ENCODE measurements around the gene TMEM200A. TPM values are rescaled to one million over a fixed set of nuclear protein-coding genes. Genes with fewer than 3 reads are reported as not detected.

Gene TMEM200A
- total RNA-seq, 1 donor from 2014 or later: 3.3 TPM

GRCh38 chr6:130482645-130483390, 117.0 kb downstream of the TMEM200A start:
- intact Hi-C loops (cut with micrococcal nuclease): no loop called here

- intact Hi-C loops (cut with micrococcal nuclease): no loop called here
These were observed 120.1 kb downstream of the TMEM200A start for GRCh38 chr6:130485870-130486269.

GRCh38 chr6:130486417-130486816, 120.6 kb downstream of the TMEM200A start:
- intact Hi-C loops (cut with micrococcal nuclease): no loop called here

- intact Hi-C loops (cut with micrococcal nuclease): no loop called here
These were observed 123.7 kb downstream of the TMEM200A start for GRCh38 chr6:130489514-130489913.

Other genes starting within 250 kb of the TMEM200A start
- 72.3 and 75.7 TPM in 2 replicates for gene SAMD3, start 143.1 kb upstream of the TMEM200A start, total RNA-seq

All from T-helper 2 cell treated with Interferon-gamma antibody and Interleukin-4, amounts not matched to agents 100 ng/mL and 5 ng/mL, for 36 hours (primary cell).